ENCODE data around the gene KRTAP3-1. TPM values are rescaled to one million over a fixed set of nuclear protein-coding genes. Genes with fewer than 3 reads are reported as not detected.
"Not testable (repeated sequence)": the region's sequence is repeated elsewhere in the genome, so short reads cannot be mapped to it uniquely, and the experiment has no call there.

Gene KRTAP3-1
- total RNA-seq, 2 experiments from 2014 or later = not detected

DNA sequence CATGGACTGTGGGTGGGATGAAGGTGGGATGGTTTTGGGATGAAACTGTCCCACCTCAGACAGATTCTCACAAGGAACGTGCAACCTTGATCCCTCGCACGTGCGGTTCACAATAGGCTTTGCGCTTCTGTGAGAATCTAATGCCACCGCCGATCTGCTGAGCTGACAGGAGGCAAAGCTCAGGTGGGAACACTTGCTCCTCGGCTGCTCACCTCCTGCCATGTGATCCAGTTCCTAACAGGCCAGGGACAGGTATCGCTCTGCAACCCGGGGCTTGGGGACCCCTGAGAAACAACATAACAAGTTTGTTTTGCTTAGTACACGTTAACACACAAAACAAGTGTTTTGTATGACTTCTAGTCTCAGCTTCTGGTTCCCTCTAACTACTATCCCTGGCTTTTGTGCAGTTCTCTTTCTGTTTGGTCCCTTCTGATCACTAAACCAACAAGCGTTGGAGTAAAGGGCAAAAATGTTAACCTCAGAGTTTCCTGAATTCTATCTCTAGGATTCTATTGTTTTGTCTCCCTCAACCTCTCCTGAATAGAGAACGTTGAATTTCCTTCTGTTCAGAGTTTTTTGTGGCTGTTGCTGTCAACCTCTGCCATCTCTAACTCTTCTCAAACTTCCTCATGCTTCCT, 7.8 kb upstream of the KRTAP3-1 start:
- ChIA-PET CTCF (interaction anchor here (0.5 kb wide), 1 partner anchor 88 kb away, joined by 3 read pairs; no protein-coding TSS in a partner anchor), POLR2A (no interaction called here)

DNA sequence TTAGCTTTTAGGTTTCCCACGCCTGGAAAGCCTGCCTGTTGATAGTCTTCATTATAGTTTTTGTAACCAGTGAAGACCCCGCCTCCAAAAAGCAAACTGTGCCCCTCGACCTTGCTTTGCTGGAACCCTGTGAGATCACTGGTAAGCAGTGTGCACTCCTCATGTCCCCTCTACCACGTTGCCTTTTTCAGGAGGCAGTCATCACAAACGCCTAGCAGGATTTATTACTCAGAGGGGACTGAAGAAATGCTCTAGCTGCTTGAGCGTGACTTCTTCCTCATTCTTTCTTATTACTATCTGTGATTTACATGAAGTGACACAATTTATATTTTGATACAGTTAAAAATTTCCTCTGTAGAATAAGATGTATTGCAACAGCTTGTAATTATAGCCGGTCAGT, 6.5 kb upstream of the KRTAP3-1 start:
- ChIA-PET CTCF (no interaction called here), POLR2A (no interaction called here)

DNA sequence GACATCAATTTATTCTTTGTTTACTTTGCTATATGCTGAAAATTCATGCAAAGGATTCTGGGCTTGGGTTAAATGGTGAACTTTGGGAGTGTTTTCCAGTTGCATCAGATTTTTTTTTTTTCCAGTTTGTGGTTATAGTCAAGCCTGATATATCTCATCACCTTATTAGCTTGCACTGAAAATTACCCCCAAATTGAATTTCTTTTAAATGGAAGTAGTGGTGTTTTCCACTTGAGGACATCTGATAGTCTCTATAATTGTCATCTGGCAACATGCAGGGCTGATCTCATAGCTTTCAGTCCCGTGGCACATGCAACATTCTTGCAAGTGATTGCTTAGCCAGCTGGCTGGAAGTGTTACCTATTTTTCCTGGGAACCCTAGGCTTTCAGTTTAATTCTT, 4.7 kb upstream of the KRTAP3-1 start:
- ChIA-PET CTCF (no interaction called here), POLR2A (no interaction called here)

DNA sequence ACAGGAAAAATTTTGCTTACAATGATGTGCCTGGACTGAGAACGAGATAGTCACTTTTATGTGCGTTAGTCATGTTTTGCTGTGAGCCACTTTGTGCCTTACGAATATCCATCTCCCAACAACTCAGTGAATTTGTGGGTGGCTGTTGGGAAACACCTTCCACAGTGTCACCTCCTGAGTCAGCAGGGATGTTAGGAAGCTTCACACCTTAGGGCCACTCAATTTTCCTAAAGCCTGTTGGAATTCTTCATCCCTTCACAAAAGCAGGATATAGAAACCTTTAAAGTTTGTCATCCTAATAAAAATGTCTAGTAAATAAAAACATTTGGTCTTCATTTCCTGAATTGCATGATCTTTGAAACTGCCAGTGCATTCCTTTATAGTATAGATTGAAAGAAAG, 4.3 kb upstream of the KRTAP3-1 start:
- ChIA-PET CTCF (no interaction called here), POLR2A (no interaction called here)

DNA sequence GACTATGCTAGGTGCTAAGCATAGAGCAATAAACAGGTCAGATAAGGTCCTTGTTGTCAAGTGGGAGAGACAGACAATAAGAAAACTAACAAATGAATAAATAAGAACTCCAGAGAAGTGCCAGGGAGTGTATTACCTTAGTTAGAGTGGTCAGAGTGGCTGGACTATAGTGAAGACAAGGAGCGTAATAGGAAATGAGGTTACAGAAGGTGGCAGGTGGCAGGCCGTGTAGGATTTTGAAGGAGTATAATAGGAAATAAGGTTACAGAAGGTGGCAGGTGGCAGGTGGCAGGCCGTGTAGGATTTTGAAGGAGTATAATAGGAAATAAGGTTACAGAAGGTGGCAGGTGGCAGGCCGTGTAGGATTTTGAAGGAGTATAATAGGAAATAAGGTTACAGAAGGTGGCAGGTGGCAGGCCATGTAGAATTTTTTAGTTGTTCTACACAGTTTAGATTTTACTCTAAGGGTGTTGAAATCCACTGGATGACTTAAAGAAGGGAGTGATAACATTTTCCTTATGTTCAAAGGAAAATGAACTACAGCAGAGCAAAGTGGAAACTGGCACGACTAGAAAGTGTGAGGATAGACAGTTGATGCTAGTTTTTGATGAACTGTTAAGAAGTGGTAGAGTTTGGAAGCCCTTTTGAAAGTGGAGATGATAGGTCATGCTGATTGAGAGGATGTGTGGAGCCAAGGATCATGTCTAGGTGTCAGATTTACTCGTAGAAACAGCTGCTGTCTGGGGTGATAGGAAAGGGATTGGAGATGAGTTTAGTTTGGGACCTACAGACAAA, 3.6 kb upstream of the KRTAP3-1 start:
- POLR2A ChIA-PET = no interaction called here
- CTCF ChIA-PET = no interaction called here

DNA sequence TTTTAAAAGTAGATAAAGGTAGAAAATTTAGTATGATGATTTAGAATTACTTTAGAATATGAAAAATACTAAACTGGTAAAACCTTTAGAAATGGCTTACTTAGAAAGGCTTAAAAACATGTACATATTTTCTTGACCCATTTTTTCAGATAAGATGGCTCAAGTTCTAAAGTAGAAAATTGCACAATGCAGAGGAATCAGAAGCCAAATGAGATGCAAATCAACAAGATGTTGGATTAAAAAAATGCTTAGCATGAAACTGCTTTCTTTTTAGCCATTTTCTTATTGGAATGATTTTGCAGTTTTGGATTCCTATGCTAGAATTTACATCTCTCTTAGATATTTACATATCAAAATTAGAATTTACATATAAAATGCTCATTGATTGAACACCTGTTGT, 1.5 kb upstream of the KRTAP3-1 start:
- ChIA-PET POLR2A (no interaction called here), CTCF (no interaction called here)

DNA sequence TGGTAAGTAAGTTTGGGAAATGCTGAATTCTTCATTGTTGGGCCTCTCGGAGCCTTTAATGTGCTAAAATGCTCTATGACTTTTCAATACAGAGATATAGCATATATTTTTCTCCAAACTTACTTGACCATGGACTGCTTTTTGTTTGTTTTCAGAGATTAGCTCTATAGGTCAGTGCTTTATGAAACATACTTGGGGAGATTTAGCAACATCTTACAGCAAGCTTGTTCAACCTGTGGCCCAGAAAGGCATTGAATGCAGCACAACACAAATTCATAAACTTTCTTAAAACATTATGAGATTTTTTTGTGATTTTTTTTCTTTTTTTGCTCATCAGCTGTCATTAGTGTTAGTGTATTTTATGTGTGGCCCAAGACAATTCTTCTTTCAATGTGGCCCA, 1.0 kb upstream of the KRTAP3-1 start:
- POLR2A ChIA-PET = no interaction called here

DNA sequence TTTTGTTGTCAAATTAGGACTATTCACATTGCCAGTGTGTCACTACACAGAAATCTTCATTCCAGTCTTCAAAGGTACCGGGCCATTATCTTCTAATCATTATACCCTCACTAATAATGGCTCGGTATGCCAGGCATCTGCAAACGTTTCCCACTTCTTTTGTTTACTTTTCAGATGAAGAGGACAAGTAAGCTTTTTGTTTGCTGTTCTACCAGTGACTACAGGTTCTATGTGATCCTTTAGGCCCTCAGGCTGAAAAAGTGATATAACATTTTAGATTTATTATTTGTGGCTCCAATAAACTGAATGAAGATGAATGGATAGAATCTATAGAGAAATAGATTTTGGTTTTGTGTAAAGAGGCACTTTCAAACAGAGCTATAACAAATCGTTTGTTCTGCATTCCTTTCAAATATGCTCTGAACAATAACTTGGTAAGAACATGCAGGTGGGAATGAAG, 403 bp upstream of the KRTAP3-1 start:
- ChIA-PET POLR2A (no interaction called here), CTCF (interaction anchor here (1.0 kb wide), 1 partner anchor 17 kb away, joined by 3 read pairs; the partner anchor contains the start of gene KRTAP1-5)

More for the DNA sequence above, 1.0 kb upstream of the KRTAP3-1 start:
- CTCF ChIA-PET = interaction anchor here (1.0 kb wide), 1 partner anchor 17 kb away, joined by 3 read pairs; the partner anchor contains the start of gene KRTAP1-5

DNA sequence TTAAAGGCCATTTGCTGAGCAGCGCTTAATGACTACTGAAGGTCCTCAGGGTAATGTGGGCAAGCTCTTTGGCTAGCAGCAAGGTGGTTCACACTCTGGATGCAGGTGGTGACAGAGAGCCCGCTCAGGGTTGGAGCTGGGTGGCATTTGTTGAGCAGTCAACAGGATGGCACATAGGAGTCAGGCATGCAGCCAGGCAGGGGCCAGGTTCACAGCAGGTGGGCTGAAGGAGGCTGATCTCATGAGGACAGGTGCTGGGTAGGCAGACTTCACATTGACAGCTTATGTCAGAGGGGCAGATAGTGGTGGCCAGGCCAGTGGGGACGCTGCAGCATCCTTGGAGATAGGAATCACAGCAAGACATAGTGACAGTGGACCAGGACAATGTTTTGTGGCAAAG, 4.5 kb downstream of the KRTAP3-1 start:
- POLR2A ChIA-PET = no interaction called here
- CTCF ChIA-PET = no interaction called here

DNA sequence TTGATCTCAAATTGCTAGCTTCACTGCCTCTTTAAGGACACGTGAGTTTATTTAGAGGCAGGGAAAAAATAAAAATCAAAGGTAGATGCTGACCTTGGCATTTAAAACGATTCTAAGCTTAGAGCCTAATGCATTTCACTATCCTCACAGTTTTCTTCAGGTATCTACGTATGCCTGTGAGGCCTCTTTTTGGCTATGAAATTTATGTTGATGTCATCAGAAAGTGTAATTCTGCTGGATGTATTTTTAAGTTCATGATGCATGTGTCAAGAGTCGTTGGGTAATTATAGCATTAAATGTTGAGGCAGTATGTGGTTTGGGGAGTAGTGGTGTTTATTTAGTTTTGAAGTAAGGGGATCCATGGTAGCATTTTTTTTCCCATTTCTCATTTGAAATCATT, 5.0 kb downstream of the KRTAP3-1 start:
- ChIA-PET CTCF (no interaction called here), POLR2A (no interaction called here)

DNA sequence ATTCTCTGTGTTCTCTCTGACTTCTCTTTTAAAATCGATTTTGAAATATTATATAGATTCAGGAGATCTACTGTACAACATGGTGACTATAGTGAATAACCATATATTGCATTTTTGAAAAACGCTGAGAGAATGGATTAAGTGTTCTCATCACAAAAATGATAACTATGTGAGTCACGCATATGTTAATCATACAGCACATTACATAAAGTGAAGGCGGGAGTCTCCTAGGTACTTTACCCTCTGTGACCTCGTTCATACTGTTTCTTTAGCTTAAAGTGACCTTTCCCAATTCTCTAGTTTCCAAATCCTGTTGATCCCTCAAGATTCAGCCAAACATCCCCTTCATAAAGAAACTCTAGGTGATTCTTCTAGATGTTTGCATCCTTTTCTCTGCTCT, 6.1 kb downstream of the KRTAP3-1 start:
- POLR2A ChIA-PET = no interaction called here
- CTCF ChIA-PET = no interaction called here

DNA sequence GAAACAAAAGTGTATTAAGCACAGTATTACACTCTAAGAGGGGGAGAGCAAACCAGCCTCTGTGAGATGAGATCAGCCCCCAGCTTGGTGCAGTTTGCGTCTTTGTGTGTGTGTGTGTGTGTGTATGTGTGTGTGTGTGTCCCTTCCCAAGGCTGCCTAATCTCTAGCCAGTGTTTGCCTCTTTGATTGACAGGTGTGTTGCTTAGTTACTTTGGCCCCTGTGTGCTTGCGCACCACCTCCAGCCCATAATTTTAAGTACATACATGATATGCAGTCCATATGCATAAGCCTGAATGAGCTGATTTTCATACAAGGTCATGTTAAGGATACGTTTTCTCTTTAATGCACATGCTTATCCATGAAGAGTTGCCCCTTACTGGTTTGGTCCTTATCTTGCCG, 7.1 kb downstream of the KRTAP3-1 start:
- CTCF ChIA-PET = no interaction called here

DNA sequence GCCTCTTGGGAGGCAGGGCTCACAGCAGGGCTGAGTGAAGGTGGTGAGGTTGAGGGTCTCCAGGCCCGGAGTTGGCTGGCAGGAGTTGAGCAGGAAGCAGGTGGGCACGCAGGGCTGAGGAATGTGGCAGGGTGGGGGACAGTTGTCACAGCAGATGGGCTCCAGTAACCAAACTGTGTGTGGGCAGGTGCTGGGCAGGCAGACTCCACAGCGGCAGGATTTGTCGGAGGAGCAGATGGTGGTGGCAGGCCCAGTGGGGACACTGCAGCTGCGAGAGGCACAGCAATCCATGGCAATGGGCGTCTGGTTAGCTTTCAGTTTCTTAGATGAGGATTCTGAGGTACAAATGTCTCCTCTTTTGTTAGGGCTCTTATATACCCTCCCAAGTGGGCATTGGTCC, 9.4 kb downstream of the KRTAP3-1 start, which contains the start of gene KRTAP3-2:
KRTAP3-2 (minus strand) TSS at position 344 of the 400 bp plus-strand sequence; CDS start at position 291, 53 bp downstream.
- CTCF ChIA-PET, POLR2A ChIA-PET: not testable (repeated sequence)

More for the DNA sequence above, 7.1 kb downstream of the KRTAP3-1 start:
- POLR2A ChIA-PET = no interaction called here

DNA sequence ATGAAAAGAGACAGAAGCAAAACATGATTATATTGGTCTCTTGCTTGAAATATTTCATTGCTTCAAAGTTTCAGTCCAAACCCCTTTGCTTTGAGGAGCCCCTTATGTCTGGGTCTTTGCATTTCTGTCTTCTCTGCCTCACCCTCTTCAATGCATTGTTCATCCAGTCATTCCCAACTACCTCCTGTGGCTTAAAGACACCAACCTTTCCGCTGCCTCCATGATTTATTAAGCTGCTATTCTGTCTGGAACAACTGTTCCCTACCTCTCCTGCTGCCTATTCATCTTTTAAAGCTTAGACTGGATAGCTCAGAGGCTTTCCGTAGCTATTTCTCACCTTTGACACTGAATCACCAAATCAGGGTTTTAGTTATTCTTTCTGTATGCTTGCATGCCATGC, 11.6 kb downstream of the KRTAP3-1 start:
- CTCF ChIA-PET = no interaction called here
- POLR2A ChIA-PET = no interaction called here

DNA sequence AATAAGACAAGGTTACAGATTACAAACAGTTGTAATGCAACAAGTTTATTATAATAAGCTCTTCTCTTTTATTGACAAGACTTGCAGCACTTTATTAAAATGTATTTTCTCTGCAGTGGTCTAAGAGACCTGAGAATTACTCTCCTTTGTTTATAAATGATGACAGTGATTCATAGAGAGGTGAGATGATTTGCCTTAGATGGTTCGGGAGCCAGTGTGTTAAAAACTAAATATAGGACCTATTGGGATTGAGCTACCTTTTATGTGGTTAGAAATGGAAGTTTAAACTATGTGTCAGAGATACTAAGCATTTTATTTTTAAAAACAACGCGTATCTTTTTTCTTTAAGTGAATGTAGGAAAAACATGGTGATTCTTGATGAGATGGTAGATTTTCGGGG, 12.1 kb downstream of the KRTAP3-1 start:
- POLR2A ChIA-PET = no interaction called here
- CTCF ChIA-PET = no interaction called here

DNA sequence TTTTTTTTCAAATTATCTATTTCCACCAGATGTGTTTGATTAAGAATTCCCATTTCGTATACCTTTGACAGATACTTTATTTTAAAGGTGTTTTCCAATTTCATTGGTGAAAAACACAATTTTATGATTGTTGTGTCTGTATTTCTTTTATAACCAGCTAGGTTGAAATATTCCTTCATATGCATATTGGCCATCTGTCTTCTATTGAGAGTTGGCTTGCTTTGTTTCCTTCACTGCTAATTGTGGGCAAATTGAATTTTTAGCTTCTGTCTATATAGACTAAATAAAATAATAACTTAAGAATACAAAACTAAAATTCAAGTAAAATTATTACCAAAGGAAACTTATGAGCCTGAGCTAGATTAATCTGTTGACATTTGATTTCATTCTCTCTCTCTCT, 13.8 kb downstream of the KRTAP3-1 start:
- CTCF ChIA-PET = no interaction called here
- POLR2A ChIA-PET = no interaction called here

DNA sequence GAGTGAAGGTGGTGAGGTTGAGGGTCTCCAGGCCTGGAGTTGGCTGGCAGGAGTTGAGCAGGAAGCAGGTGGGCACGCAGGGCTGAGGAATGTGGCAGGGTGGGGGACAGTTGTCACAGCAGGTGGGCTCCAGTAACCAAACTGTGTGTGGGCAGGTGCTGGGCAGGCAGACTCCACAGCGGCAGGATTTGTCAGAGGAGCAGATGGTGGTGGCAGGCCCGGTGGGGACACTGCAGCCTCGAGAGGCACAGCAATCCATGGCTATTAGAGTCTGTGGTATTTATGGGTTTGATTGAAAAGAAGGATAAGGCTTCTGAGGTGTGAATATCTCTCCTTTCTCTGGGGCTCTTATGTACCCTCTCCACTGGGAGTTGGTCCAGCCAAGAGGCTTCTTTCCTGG, 15.1 kb downstream of the KRTAP3-1 start, which contains the start of gene KRTAP3-3:
KRTAP3-3 (minus strand) TSS at position 326 of the 400 bp plus-strand sequence; CDS start at position 259, 67 bp downstream.
- ChIA-PET CTCF (no interaction called here), POLR2A (no interaction called here)

DNA sequence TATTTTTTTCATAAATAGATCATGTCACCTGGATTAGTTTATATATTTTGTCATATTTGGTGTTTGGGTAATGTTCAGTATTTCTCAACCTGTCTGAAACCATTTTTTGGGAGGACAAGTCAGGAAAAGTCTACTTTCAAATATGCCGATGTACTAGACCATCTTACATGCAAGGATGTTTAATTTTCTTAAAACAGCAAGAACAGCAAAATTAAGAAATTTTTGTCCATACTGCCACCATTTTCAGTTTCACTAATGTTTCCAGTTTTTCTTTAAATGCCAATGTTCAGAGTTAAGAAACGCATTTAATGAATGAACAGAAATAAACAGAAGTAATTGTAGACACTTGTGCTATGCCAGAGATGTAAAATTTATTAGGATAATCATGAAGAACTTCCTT, 15.8 kb downstream of the KRTAP3-1 start:
- POLR2A ChIA-PET = no interaction called here
- CTCF ChIA-PET = no interaction called here

DNA sequence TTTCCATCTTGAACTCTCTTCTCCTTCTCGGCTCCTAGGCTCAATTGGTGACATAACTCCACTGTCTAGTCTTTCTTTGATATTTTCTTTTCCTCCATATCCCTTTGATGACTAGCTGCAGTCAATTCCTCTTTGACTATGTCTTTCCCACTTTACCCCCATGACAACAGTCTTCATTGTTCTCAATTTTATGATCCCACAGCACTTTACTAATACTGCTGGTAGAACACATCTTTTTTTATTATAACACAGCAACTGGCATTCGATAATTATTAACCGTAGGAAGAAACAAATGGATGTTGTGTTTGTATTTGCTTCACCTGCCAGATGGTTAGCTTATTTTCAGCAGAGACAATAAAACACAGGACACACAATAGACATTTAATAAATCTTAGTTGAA, 16.3 kb downstream of the KRTAP3-1 start:
- CTCF ChIA-PET = no interaction called here
- POLR2A ChIA-PET = no interaction called here

DNA sequence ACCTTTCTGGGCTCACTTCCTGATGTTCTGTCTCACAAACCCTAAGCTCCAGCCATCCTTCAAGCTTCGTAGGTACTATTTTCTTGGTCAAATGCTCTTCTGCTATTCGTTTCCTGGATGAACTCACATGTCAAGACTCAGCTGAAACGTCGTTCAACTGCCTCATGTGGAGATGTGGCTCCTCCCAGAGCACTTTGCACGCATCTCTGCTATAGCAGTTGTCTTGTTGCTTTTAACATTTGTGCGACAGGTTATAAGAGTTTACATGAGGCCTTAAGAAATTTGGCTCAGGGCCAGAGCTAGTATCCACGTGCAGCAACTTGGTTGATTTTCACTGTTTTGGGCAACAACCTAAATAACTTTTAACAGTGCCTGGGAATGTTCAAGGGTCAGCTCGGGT, 22.0 kb downstream of the KRTAP3-1 start:
- POLR2A ChIA-PET = no interaction called here
- CTCF ChIA-PET = no interaction called here

DNA sequence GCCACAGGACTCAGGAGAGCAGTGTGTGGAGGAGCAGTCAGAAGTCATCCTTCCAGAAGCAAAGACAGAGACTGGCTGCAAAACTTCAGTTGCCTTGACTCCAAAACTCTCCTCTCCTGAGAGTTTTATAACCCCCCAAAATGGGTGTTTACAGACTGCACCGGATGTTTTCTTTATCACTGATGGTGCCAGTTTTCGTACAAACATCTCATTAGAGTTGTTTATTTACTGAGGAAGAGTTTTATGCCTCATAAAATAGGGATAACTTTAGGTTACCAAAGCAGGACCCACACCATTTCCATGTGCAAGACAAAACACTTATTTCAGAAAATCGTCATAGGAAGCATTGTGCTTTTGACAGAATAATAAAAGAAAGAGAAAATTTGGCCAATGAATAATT, 24.7 kb downstream of the KRTAP3-1 start, which contains the start of gene KRT40:
KRT40 (minus strand) TSS at position 101 of the 400 bp plus-strand sequence; CDS start at position 48, 53 bp downstream.
- POLR2A ChIA-PET = no interaction called here

More for the DNA sequence above, 24.7 kb downstream of the KRTAP3-1 start, which contains the start of gene KRT40:
- CTCF ChIA-PET = no interaction called here

All from activated CD8-positive, alpha-beta memory T cell treated with anti-CD3 and anti-CD28 coated beads for 36 hours (primary cell).